Stomach (tissue), 9 donors: ENCODE data around the gene NPB. TPM values are rescaled to one million over a fixed set of nuclear protein-coding genes. Genes with fewer than 3 reads are reported as not detected.

Experiments
- DNase-seq, 2 donors: peaks; one replicate each; pipeline versions ENCODE4 v3.0.0 to v3.0.0-alpha.2; 2013 to 2019
- H3K27ac ChIP-seq, 5 donors: fragments of 200-600 bp in 4 of 5; sonication (generic) in 4 of 5; one replicate each; pipeline ENCODE4 v1.5.1; 2013 to 2019; ENCODE audit warnings: mild to moderate bottlenecking in 1 of 5, moderate library complexity in 1 of 5
- H3K27me3 ChIP-seq, 3 donors: fragments of 200-600 bp; sonication (generic); one replicate each; pipeline ENCODE4 v1.5.1; 2017 to 2019; ENCODE audit warnings: mixed run types in 1 of 3
- H3K36me3 ChIP-seq, 4 donors: fragments of 200-600 bp; sonication (generic); 1 replicate in 3 of 4; 2 replicates in 1 of 4; pipeline ENCODE4 v1.5.1; 2016 to 2019
- H3K4me1 ChIP-seq, 4 donors: fragments of 200-600 bp; sonication (generic); one replicate each; pipeline ENCODE4 v1.5.1; 2016 to 2019
- H3K4me3 ChIP-seq, 4 donors: fragments of 200-600 bp; sonication (generic) in 3 of 4; one replicate each; pipeline ENCODE4 v1.5.1; 2016 to 2019; ENCODE audit warnings: mild to moderate bottlenecking in 1 of 4
- H3K9me3 ChIP-seq, 4 donors: fragments of 200-600 bp; sonication (generic); one replicate each; pipeline ENCODE4 v1.5.1; 2016 to 2019
- EP300 ChIP-seq: sonication (generic); formaldehyde crosslinking; IDR thresholded peaks from one replicate; pipeline ENCODE4 v1.6.1; 2017; ENCODE audit warnings: antibody characterized with exemption
- POLR2A ChIP-seq, 4 donors: fragments of 450-650 bp; IDR thresholded peaks; one replicate each; pipeline ENCODE4 v1.6.1; 2016; ENCODE audit warnings: antibody characterized with exemption in 4 of 4, control low read depth in 2 of 4, mild to moderate bottlenecking in 1 of 4, moderate library complexity in 1 of 4
- POLR2AphosphoS5 ChIP-seq, 3 donors: sonication (generic); formaldehyde crosslinking; IDR thresholded peaks; one replicate each; pipeline ENCODE4 v1.6.1; 2016; ENCODE audit warnings: antibody characterized with exemption in 3 of 3
- WGBS, 5 donors: extraction: QIAGEN DNeasy Blood & Tissue Kit in 3 of 5; methylation state at CpG; one replicate each; pipeline versions ENCODE4 v1.1.5 to v1.1.7; 2013 to 2018; 5-methylcytosine and 5-hydroxymethylcytosine counted together
- intact Hi-C: fragments of 100-400 bp; cut with DNase I; formaldehyde crosslinking; loops from one replicate; pipeline ENCODE4 v1.15.1; 2023; ENCODE audit warnings: low total_unique reads
- polyA plus RNA-seq, 3 donors: library from polyadenylated mRNA; stranded (reverse); fragments of 200-250 nt; gene quantifications; one replicate each; pipeline ENCODE4 v1.2.3, GENCODE V29; 2013
- total RNA-seq, 5 donors: library from RNA; depleted of rRNA; stranded (reverse); fragments of >200 nt; gene quantifications; one replicate each; pipeline versions ENCODE4 v1.1.0 to v1.2.3, GENCODE V29; 2014 to 2016
- TF ChIP-seq, protein P1 (sequence below), 7 experiments: fragments of 450-650 bp in 4 of 7; fragments of 200-600 bp in 3 of 7; sonication (generic) in 3 of 7; IDR thresholded peaks; one replicate each; pipeline ENCODE4 v1.5.1; 2016 to 2019; ENCODE audit warnings: antibody characterized with exemption in 7 of 7, control low read depth in 2 of 7, mild to moderate bottlenecking in 1 of 7
- donor health status: healthy with polysubstance abuse.
- donor health status: Bipolar disorder and iron deficiency.
- donor health status: healthy.

The NPB gene
- total and polyA plus RNA-seq, 8 donors, result 0.83 to 2.0 (median 1.2) TPM; not detected in 4

DNA sequence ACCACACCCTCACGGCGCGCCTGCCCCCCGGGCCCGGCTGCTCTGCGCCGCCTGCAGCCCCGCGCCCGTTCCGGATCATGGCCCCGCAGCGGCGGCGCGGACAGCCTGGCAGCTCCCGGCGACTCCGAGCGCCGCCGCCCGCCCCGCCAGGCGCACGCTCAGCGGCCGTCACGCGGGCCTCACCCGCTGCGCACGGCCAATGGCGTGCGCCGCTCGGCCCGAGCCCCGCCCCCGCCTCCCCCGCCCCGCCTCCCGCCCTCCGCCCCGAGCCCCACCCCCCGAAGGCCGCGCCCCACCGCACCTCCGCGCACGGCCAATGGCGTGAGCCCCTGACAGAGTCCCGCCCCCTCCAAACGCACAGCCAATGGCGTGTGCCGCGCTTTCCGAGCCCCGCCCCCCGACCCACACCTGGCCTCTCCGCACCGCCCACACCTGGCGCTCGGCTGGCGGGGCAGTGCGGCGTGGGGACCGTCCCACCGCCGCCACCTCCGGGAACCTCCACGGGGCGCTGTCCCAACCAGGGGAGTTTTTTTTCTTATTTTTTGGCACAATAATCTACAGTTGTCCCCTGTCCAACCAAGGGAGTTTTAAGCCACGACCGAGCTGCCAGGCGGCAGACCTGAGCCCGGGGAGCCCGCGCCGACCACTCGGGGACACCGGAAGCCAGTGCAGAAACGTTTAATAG is 9.4 kb downstream of the NPB start, which contains the start of gene PCYT2:
TSS of gene PCYT2 (minus strand) at position 123 of the 685 bp plus-strand sequence. CDS start at position 79, 44 bp downstream.
- Histone ChIP-seq H3K36me3 (peaks cover 55 to 75% (median 71%) of the 10 kb centered on the region in 4 donors), H3K27ac (peak within 1 kb of the TSS; percentile 78 to 91 (median 85)), H3K9me3 (no peaks in the 10 kb centered on the region), H3K27me3 (no peaks in the 10 kb centered on the region), H3K4me3 (peak within 1 kb of the TSS; percentile 67 to 82 (median 76)), H3K4me1 (peaks cover 13 to 57% (median 44%) of the 10 kb centered on the region in 4 donors)
- DNase-seq, result peak; percentile 96 to 97
- TF ChIP-seq POLR2A (IDR thresholded peaks at IDR 0.05) (no peak), POLR2AphosphoS5 (IDR thresholded peaks at IDR 0.05) (peak in 1 of 3 donors; percentile 63), EP300 (no peak)
- TF ChIP-seq, protein P1, sequence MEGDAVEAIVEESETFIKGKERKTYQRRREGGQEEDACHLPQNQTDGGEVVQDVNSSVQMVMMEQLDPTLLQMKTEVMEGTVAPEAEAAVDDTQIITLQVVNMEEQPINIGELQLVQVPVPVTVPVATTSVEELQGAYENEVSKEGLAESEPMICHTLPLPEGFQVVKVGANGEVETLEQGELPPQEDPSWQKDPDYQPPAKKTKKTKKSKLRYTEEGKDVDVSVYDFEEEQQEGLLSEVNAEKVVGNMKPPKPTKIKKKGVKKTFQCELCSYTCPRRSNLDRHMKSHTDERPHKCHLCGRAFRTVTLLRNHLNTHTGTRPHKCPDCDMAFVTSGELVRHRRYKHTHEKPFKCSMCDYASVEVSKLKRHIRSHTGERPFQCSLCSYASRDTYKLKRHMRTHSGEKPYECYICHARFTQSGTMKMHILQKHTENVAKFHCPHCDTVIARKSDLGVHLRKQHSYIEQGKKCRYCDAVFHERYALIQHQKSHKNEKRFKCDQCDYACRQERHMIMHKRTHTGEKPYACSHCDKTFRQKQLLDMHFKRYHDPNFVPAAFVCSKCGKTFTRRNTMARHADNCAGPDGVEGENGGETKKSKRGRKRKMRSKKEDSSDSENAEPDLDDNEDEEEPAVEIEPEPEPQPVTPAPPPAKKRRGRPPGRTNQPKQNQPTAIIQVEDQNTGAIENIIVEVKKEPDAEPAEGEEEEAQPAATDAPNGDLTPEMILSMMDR (IDR thresholded peaks at IDR 0.05), result peak in 1 of 7 experiments; percentile 30
- 2 to 7% (median 3%) methylated on average over 20 to 84 of the region's 84 CpGs for WGBS, 5 donors
- intact Hi-C loops, result no loop called here

DNA sequence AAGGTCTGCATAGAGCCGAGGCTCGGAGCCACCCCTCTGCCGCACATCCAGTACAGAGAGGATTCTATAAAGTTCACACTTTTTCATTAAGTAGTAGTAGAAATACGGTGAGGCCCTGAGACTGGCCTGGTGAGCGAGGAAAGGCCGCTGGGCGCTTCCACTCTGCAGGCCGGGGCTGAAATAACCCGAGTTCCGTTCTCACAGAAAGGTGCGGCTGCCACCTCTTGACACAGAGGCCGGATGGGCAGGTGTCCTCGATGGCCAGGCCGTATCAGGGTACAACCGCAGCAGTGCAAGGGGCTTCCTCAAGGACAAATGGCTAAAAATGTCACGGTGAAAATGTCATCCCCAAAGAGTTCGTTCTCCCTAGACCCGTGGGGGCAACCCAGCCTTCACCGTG is 9.9 kb downstream of the NPB start:
- peaks cover 18 to 63% (median 49%) of the 10 kb centered on the region in 4 donors for H3K4me1 ChIP-seq
- peak overlapping the region; percentile 11 to 28 (median 20) for H3K4me3 ChIP-seq
- peaks cover 50 to 70% (median 65%) of the 10 kb centered on the region in 4 donors for H3K36me3 ChIP-seq
- H3K27ac ChIP-seq, result peak overlapping the region; percentile 55 to 78 (median 66)
- no peaks in the 10 kb centered on the region for H3K27me3 ChIP-seq
- TF ChIP-seq EP300, result no peak
- TF ChIP-seq, protein P1 (IDR thresholded peaks at IDR 0.05), result no peak
- no peak for TF ChIP-seq POLR2A (IDR thresholded peaks at IDR 0.05)
- TF ChIP-seq POLR2AphosphoS5 (IDR thresholded peaks at IDR 0.05), result no peak
- DNase-seq, result no peak
- intact Hi-C loops, result no loop called here
- WGBS, 5 donors, result 70 to 83% (median 81%) methylated on average over 19 of the region's 19 CpGs
- no peaks in the 10 kb centered on the region for H3K9me3 ChIP-seq

DNA sequence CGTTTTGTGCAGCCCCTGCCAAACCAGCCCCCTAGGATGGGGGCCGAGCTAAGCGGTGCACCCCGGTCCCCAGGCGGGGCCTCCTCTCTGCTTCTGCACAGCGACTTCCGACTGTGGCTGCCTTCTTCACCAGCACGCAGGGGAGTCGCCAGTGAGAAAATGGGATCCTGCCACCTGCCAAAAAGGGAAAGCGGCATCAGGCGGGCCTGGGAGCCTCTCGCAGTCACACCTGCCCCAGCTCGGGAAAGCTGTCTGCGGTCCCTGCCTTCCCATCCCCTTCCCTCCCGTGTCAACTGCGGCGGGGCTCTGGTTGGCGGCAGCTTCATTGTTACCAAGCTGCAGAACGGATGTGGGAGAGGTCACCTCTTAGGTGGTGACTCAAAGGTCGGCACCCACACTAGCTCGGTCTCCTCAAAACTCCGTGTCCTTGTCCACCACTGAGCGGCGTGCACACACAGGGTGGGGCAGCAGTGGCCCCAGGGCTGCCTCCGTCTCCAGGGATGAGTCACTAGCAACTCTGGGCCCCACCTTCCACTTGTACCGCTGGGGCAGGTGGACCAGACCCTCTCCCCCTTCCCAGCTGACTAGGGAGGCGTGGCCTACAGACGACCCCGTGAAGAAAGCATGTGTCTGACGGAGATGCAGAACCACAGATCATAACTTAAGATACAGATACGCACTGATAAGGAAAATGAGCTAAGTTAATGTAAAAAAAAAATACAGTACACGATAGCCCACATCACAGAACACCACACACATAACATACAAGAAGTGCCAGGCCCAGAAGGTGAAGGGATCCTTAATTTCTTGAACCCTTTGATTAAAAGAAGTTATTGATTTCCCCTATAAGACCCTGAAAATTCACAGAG is 10.6 kb downstream of the NPB start:
- peak overlapping the region in 1 of 4 donors; percentile 28 for H3K4me3 ChIP-seq
- intact Hi-C loops, result no loop called here
- H3K4me1 ChIP-seq, result peaks cover 22 to 67% (median 54%) of the 10 kb centered on the region in 4 donors
- TF ChIP-seq, protein P1 (IDR thresholded peaks at IDR 0.05), result no peak
- no peak for TF ChIP-seq POLR2AphosphoS5 (IDR thresholded peaks at IDR 0.05)
- TF ChIP-seq POLR2A (IDR thresholded peaks at IDR 0.05), result no peak
- no peak for TF ChIP-seq EP300
- no peaks in the 10 kb centered on the region for H3K27me3 ChIP-seq
- H3K36me3 ChIP-seq, result peaks cover 44 to 63% (median 58%) of the 10 kb centered on the region in 4 donors
- peak; percentile 65 to 79 for DNase-seq
- H3K9me3 ChIP-seq, result no peaks in the 10 kb centered on the region
- 79 to 88% (median 84%) methylated on average over 32 of the region's 32 CpGs for WGBS, 5 donors
- H3K27ac ChIP-seq, result peak overlapping the region; percentile 55 to 78 (median 66)

DNA sequence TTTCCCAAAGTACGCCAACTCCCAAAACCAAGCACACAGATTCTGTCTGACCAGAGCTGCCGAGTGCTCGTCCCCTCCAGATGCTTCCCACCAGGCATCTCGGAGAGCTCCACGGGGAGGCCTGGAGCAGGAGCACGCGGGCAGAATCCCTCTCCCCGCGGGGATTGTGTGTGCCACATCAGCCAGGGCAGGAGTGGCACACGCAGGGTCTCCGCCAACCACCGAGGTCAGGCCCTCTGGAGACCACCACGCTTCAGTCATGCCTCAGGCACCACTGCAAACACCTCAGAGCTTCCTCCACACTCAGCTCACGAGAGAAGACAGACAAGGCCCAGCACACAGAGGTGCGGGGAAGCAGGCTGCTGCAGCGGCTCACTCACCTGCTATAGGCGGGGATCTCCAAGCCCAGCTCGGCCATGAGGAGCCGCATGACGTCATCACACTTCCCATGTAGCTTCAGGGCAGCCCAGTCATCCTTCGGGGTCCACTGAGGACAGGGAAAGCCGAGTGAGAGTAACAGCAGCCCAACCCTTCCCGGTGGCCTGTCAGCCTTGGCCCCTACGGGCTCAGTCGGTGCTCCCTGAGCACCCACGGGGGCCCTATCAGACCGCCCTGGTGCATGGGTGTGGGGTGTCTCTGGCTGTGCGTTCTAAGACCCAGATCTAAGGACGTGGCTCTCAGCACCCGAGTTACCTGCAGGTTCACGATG is 11.5 kb downstream of the NPB start:
- Histone ChIP-seq H3K27me3 (no peaks in the 10 kb centered on the region), H3K4me1 (peaks cover 27 to 71% (median 57%) of the 10 kb centered on the region in 4 donors), H3K27ac (peak overlapping the region in 1 of 5 donors; percentile 78), H3K9me3 (no peaks in the 10 kb centered on the region), H3K4me3 (no peak overlapping the region), H3K36me3 (peaks cover 36 to 54% (median 49%) of the 10 kb centered on the region in 4 donors)
- no peak for DNase-seq
- WGBS, 5 donors, result 91 to 95% (median 95%) methylated on average over 23 to 31 of the region's 31 CpGs
- intact Hi-C loops, result no loop called here
- TF ChIP-seq EP300, result no peak
- TF ChIP-seq, protein P1 (IDR thresholded peaks at IDR 0.05), result no peak
- no peak for TF ChIP-seq POLR2A (IDR thresholded peaks at IDR 0.05)
- TF ChIP-seq POLR2AphosphoS5 (IDR thresholded peaks at IDR 0.05), result no peak
